Panc1 (cell line): ENCODE data around the gene UBR2. TPM values are rescaled to one million over a fixed set of nuclear protein-coding genes. Genes with fewer than 3 reads are reported as not detected.

Experiments
- ATAC-seq: fragments of 200-7000 bp; cut with Tn5 transposase; 2 replicates; pipeline ENCODE4 v1.9.1; 2020; ENCODE audit warnings: mild to moderate bottlenecking, moderate library complexity
- BruUV-seq: library from RNA; stranded (reverse); fragments of 400-500 nt; replicated peaks from 2 replicates; lab custom pipeline; 2021; lab: Mats Ljungman, UMichigan
- CTCF ChIA-PET: fragments of 300-600 bp; sonication (Branson Sonifier 250); formaldehyde crosslinking; loops from one replicate; lab custom pipeline; 2022; ENCODE audit warnings: antibody characterized with exemption; lab: Charles Lee
- POLR2A ChIA-PET: fragments of 300-600 bp; sonication (Branson Sonifier 250); formaldehyde crosslinking; loops from one replicate; lab custom pipeline; 2022; ENCODE audit warnings: antibody characterized with exemption; lab: Charles Lee
- DNase-seq: peaks from one replicate; pipeline ENCODE4 v3.0.0-alpha.2; 2010; ENCODE audit warnings: low read depth, low spot score
- H3K27ac ChIP-seq: 2 replicates; pipeline ENCODE4 v1.5.1; 2011; ENCODE audit warnings: mild to moderate bottlenecking, low read length, inconsistent platforms
- H3K27me3 ChIP-seq: fragments of 200-500 bp; sonication (Bioruptor generic); 2 replicates; pipeline ENCODE4 v1.6.0; 2014; ENCODE audit warnings: low read length, inconsistent platforms; ENCODE audit not compliant: control insufficient read depth, insufficient read depth
- H3K36me3 ChIP-seq: fragments of 200-500 bp; sonication (Bioruptor generic); 2 replicates; pipeline ENCODE4 v1.5.1; 2014; ENCODE audit warnings: inconsistent platforms, mild to moderate bottlenecking, low read length, moderate library complexity; ENCODE audit not compliant: control insufficient read depth, insufficient read depth
- H3K4me1 ChIP-seq: 2 replicates; pipeline ENCODE4 v1.5.1; 2011; ENCODE audit warnings: inconsistent platforms, mild to moderate bottlenecking, low read length, moderate library complexity; ENCODE audit not compliant: control insufficient read depth, insufficient read depth
- H3K4me3 ChIP-seq, 2 experiments: 2 replicates each; pipeline ENCODE4 v1.5.1; 2011 to 2012; ENCODE audit warnings: low read depth in 2 of 2, low read length in 2 of 2, mild to moderate bottlenecking in 2 of 2, inconsistent platforms in 1 of 2, moderate library complexity in 1 of 2
- H3K9me3 ChIP-seq: fragments of 200-500 bp; sonication (Bioruptor generic); 2 replicates; pipeline ENCODE4 v1.5.1; 2014; ENCODE audit warnings: low read depth, mild to moderate bottlenecking, inconsistent platforms, low read length, moderate library complexity; ENCODE audit not compliant: control insufficient read depth, insufficient read depth
- POLR2AphosphoS5 ChIP-seq: IDR thresholded peaks from 2 replicates; pipeline ENCODE4 v1.6.1; 2012; ENCODE audit warnings: mild to moderate bottlenecking, low read depth, low read length, moderate library complexity
- SIN3A ChIP-seq: IDR thresholded peaks from 2 replicates; pipeline ENCODE4 v1.6.1; 2012; ENCODE audit warnings: low read depth, mild to moderate bottlenecking, low read length, moderate library complexity, borderline replicate concordance; ENCODE audit not compliant: insufficient read depth
- TCF7L2 ChIP-seq: IDR thresholded peaks from 2 replicates; pipeline ENCODE4 v1.6.1; 2011; ENCODE audit warnings: mild to moderate bottlenecking, low read depth, low read length, inconsistent platforms
- in situ Hi-C: cut with HindIII; loops from 2 replicates; pipeline ENCODE4 v1.10.0; 2016; ENCODE audit warnings: low sequenced_read_pairs, low pct_unique_long_range_greater_than_20kb
- intact Hi-C: fragments of 100-400 bp; cut with micrococcal nuclease; formaldehyde crosslinking; loops from one replicate; pipeline ENCODE4 v1.10.0; 2022; ENCODE audit not compliant: unreplicated experiment
- total RNA-seq: library from RNA; stranded (reverse); gene quantifications from one replicate; pipeline ENCODE4 v1.2.1, GENCODE V29; 2021; ENCODE audit not compliant: unreplicated experiment
- TF ChIP-seq, protein P1 (sequence below): fragments of 450-650 bp; IDR thresholded peaks from 2 replicates; pipeline ENCODE4 v1.5.1; 2017; ENCODE audit warnings: mild to moderate bottlenecking
- TF ChIP-seq, protein P2 (sequence below), 2 experiments: IDR thresholded peaks; 2 replicates each; pipeline ENCODE4 v1.6.1; 2011 to 2012; ENCODE audit warnings: low read depth in 2 of 2, control low read depth in 1 of 2, low read length in 1 of 2, mild to moderate bottlenecking in 1 of 2, moderate library complexity in 1 of 2; ENCODE audit not compliant: insufficient read depth in 1 of 2

Gene UBR2
- total RNA-seq, 1 experiment from 2014 or later: 19.1 TPM

GRCh38 chr6:42533794-42534193 is 30.0 kb upstream of the UBR2 start:
- no TSS peak for BruUV-seq
- H3K36me3 ChIP-seq: no peaks in the 10 kb centered on the region
- no peaks in the 10 kb centered on the region for H3K4me1 ChIP-seq
- POLR2A ChIA-PET: no interaction called here
- no peaks in the 10 kb centered on the region for H3K27me3 ChIP-seq
- no peaks in the 10 kb centered on the region for H3K9me3 ChIP-seq
- ATAC-seq: no peak
- intact Hi-C loops (loop anchor here (5.0 kb wide), 1 partner anchor 81 kb away; the partner anchor contains the start of gene TRERF1), in situ Hi-C loops (no loop called here)
- CTCF ChIA-PET: no interaction called here
- no peak for TF ChIP-seq TCF7L2
- TF ChIP-seq, protein P1, sequence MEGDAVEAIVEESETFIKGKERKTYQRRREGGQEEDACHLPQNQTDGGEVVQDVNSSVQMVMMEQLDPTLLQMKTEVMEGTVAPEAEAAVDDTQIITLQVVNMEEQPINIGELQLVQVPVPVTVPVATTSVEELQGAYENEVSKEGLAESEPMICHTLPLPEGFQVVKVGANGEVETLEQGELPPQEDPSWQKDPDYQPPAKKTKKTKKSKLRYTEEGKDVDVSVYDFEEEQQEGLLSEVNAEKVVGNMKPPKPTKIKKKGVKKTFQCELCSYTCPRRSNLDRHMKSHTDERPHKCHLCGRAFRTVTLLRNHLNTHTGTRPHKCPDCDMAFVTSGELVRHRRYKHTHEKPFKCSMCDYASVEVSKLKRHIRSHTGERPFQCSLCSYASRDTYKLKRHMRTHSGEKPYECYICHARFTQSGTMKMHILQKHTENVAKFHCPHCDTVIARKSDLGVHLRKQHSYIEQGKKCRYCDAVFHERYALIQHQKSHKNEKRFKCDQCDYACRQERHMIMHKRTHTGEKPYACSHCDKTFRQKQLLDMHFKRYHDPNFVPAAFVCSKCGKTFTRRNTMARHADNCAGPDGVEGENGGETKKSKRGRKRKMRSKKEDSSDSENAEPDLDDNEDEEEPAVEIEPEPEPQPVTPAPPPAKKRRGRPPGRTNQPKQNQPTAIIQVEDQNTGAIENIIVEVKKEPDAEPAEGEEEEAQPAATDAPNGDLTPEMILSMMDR: no peak
- TF ChIP-seq SIN3A: no peak
- TF ChIP-seq, protein P2, sequence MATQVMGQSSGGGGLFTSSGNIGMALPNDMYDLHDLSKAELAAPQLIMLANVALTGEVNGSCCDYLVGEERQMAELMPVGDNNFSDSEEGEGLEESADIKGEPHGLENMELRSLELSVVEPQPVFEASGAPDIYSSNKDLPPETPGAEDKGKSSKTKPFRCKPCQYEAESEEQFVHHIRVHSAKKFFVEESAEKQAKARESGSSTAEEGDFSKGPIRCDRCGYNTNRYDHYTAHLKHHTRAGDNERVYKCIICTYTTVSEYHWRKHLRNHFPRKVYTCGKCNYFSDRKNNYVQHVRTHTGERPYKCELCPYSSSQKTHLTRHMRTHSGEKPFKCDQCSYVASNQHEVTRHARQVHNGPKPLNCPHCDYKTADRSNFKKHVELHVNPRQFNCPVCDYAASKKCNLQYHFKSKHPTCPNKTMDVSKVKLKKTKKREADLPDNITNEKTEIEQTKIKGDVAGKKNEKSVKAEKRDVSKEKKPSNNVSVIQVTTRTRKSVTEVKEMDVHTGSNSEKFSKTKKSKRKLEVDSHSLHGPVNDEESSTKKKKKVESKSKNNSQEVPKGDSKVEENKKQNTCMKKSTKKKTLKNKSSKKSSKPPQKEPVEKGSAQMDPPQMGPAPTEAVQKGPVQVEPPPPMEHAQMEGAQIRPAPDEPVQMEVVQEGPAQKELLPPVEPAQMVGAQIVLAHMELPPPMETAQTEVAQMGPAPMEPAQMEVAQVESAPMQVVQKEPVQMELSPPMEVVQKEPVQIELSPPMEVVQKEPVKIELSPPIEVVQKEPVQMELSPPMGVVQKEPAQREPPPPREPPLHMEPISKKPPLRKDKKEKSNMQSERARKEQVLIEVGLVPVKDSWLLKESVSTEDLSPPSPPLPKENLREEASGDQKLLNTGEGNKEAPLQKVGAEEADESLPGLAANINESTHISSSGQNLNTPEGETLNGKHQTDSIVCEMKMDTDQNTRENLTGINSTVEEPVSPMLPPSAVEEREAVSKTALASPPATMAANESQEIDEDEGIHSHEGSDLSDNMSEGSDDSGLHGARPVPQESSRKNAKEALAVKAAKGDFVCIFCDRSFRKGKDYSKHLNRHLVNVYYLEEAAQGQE (IDR thresholded peaks at IDR 0.05; ENCODE audit: insufficient read depth in 1 of 2, low read depth in 2 of 2, low read length in 1 of 2): no peak
- no peak for TF ChIP-seq POLR2AphosphoS5
- H3K4me3 ChIP-seq: no peak overlapping the region
- no peak for DNase-seq
- H3K27ac ChIP-seq: no peak overlapping the region

GRCh38 chr6:42537536-42537935 is 26.3 kb upstream of the UBR2 start:
- no peak for ATAC-seq
- Histone ChIP-seq H3K27me3 (no peaks in the 10 kb centered on the region), H3K36me3 (no peaks in the 10 kb centered on the region), H3K4me1 (no peaks in the 10 kb centered on the region), H3K9me3 (no peaks in the 10 kb centered on the region), H3K4me3 (no peak overlapping the region), H3K27ac (peak overlapping the region; percentile 41; the same call in 1 of the 2 replicates)
- BruUV-seq: no TSS peak
- ChIA-PET CTCF (interaction anchor here (1.6 kb wide), 1 partner anchor 10 kb away, joined by 5 read pairs; no protein-coding TSS in a partner anchor), POLR2A (interaction anchor here (0.6 kb wide), 1 partner anchor 86 kb away, joined by 5 read pairs; the partner anchor contains the start of gene TRERF1)
- TF ChIP-seq, protein P2 (IDR thresholded peaks at IDR 0.05; ENCODE audit: insufficient read depth in 1 of 2, low read depth in 2 of 2, low read length in 1 of 2): no peak
- no peak for TF ChIP-seq SIN3A
- no peak for TF ChIP-seq TCF7L2
- TF ChIP-seq, protein P1: no peak
- no peak for TF ChIP-seq POLR2AphosphoS5
- in situ Hi-C loops (no loop called here), intact Hi-C loops (no loop called here)
- no peak for DNase-seq
